ENCODE measurements around the gene SMCO4.

SMCO4 gene

DNA sequence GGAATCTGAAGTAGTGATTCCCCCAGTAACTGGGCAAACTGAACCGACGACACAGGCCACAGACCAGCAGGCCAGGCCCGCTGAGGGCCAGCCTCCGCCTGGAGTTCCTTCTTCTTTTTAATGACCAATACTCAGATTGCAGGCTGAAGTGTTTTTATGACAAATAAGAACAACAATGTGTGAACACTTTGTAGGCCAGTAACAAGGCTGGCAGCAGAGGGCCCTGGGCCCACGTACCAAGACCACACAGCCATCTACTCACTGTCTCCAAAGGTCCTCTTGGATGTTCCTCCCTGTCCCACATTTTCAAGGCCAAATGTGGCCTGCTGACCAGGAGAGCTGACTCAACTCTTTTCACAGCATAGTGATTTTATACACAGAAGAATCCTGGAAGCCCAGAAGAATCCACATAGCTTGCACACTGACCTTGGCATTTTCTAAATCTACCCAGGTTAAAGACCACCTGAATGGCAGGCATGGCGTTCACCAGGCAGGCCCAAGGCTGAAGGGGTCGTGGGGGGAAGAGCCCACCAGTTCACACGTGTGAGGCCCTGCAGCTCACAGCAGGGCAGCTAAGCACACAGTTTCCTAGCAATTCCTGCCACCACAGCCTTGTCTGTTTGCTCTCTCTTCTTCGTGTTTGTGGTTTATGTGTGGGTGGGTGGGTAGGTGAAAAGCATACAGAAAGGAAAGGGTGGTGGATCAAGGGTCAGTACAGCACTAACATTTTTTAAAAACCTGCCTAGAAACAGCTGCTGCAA is 13.3 kb downstream of the SMCO4 start:
- no peak for DNase-seq (ENCODE audit: low read depth in 2 of 3, low spot score in 2 of 3)

- DNase-seq (ENCODE audit: low read depth in 2 of 3, low spot score in 2 of 3), result no peak
These were observed 14.2 kb downstream of the SMCO4 start for GRCh38 chr11:93528757-93529645.

DNA sequence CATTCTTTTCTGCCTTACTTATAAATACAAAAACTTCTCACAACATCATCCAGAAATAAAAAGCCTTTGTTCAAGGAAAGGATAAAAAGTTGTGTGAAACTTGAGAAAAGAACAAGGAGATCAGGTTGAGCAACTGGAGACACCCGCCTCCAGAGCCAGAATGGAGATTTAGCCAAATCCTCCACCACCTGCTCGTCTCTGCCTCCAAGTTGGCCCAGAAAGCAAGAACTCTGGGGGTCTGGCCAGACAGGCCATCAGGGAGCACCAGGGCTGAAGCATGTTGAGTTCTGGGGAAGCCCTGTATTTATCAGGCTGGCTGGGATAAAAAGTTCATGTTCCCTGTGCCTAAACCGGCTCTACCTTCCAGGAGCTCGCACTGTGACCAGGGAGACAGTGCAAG is 14.9 kb downstream of the SMCO4 start:
- no peak for DNase-seq (ENCODE audit: low read depth in 2 of 3, low spot score in 2 of 3)

- no peak for DNase-seq (ENCODE audit: low read depth in 2 of 3, low spot score in 2 of 3)
These were observed 16.3 kb downstream of the SMCO4 start for GRCh38 chr11:93526641-93527583.

- no peak for DNase-seq (ENCODE audit: low read depth in 2 of 3, low spot score in 2 of 3)
These were observed 16.9 kb downstream of the SMCO4 start for GRCh38 chr11:93526346-93526633.

GRCh38 chr11:93525601-93526345 is 17.4 kb downstream of the SMCO4 start:
- no peak for DNase-seq (ENCODE audit: low read depth in 2 of 3, low spot score in 2 of 3)

DNA sequence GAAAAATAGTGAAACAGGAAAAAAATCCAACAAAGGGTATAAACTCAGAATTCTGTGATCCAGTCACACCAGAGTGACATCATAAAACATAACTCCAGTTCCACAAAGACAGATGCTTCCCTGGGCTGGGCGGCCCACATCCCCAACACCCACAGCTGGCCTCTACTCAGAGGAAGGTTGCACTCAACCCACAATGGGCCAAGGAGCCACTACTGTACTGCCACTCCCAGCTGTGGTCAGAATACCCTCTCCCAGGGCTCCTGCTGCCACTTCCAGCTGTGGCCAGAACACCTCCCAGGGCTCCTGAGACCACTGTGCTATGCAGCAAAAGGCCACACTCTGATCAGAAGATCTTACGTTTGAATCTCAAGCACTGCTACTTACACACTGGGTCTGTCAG is 18.3 kb downstream of the SMCO4 start:
- no peak for DNase-seq (ENCODE audit: low read depth in 2 of 3, low spot score in 2 of 3)

DNA sequence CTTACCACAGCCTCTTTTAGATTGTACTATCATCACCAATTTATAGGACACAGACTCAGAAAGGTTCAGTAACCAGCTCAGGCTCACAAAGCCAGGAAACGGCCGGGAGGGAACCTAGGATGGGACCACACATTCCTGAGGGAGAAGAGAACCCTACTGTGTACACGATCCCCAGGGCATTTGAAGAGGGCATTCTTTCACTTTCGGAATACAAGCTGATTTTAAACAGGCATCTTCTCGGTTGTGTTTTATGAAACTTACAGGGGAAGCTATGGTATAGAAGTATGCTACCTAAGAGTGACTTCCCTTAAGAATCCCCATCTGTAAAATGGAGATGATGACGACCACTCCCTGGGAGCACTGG is 19.0 kb downstream of the SMCO4 start:
- no peak for DNase-seq (ENCODE audit: low read depth in 2 of 3, low spot score in 2 of 3)

- no peak for DNase-seq (ENCODE audit: low read depth in 2 of 3, low spot score in 2 of 3)
These were observed 22.3 kb downstream of the SMCO4 start for GRCh38 chr11:93520726-93521509.

- DNase-seq (ENCODE audit: low read depth in 2 of 3, low spot score in 2 of 3), result no peak
These were observed 24.0 kb downstream of the SMCO4 start for GRCh38 chr11:93519179-93519578.

DNA sequence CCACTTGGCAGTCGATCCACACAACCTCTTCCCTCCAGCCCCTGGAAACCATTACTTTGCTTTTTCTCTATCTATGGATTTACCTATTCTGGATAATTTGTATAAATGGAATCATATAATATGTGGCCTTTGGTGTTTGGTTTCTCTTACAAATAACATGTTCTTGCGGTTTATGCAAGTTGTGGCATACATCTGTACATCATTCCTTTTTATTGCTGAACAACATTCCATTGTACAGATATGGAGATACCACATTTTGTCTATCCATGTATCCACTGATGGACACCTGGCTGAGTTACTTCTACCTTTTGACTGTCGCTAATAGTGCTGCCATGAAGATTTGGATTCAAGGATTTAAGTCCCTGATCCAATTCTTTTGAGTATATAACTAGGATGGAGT is 25.1 kb downstream of the SMCO4 start:
- no peak for DNase-seq (ENCODE audit: low read depth in 2 of 3, low spot score in 2 of 3)

DNA sequence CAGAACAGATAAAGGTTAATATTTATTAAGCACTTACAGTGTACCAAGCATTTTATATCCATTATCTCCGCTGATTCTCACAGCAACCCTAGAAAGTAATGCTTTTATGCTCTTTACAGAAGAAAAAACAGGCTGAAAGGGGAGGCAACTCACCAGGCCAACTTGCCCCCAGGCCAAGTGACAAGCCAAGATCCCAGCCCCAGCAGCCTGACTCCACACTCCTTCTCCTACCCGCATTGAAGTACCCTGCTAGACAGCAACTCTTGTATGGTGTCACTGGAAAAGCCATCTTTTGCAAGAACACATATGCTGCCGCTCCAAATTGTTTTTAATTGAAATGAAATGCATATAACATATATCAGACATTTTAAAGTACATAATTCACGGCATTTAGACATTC is 25.6 kb downstream of the SMCO4 start:
- DNase-seq (ENCODE audit: low read depth in 2 of 3, low spot score in 2 of 3), result no peak

GRCh38 chr11:93517041-93517440 is 26.1 kb downstream of the SMCO4 start:
- DNase-seq (ENCODE audit: low read depth in 2 of 3, low spot score in 2 of 3), result no peak

GRCh38 chr11:93515441-93516025 is 27.7 kb downstream of the SMCO4 start:
- no peak for DNase-seq (ENCODE audit: low read depth in 2 of 3, low spot score in 2 of 3)

- no peak for DNase-seq (ENCODE audit: low read depth in 2 of 3, low spot score in 2 of 3)
These were observed 28.5 kb downstream of the SMCO4 start for GRCh38 chr11:93514712-93515111.

DNA sequence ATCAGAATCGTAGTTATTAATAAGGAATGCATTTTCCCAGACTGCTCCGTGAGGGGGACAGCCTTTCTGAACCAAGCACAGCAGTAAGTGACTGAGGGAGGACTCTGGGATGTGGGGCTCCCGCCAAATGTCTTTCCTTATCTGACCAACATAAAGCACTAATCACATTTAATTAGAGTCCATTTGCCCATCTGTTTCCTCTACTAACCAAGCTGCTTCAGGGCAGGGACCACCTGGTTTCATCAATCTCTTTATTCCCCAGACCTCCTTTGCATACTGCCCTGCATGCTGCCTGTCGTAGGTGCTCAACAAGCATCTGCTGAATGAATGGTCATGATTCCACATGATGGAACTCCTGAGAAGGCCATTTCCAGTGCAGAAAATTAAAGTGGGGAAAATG is 29.4 kb downstream of the SMCO4 start:
- no peak for DNase-seq (ENCODE audit: low read depth in 2 of 3, low spot score in 2 of 3)

- no peak for DNase-seq (ENCODE audit: low read depth in 2 of 3, low spot score in 2 of 3)
These were observed 30.1 kb downstream of the SMCO4 start for GRCh38 chr11:93512949-93513667.

- DNase-seq (ENCODE audit: low read depth in 2 of 3, low spot score in 2 of 3), result no peak
These were observed 31.1 kb downstream of the SMCO4 start for GRCh38 chr11:93512073-93512475.

Data from activated CD8-positive, alpha-beta memory T cell treated with anti-CD3 and anti-CD28 coated beads for 48 hours (primary cell).